GM12873 (cell line): ENCODE results near the gene STK38L.

Experiments used
- TF ChIP-seq, protein P1 (sequence below): IDR thresholded peaks from 2 replicates; pipeline ENCODE4 v1.5.1; 2012; ENCODE audit warnings: low read depth, mild to moderate bottlenecking, moderate library complexity, low read length, control low read depth; ENCODE audit not compliant: insufficient read depth; ENCODE audit errors: missing control alignments

The STK38L gene

GRCh38 chr12:27233814-27234213 lies 10.3 kb upstream of the STK38L start:
- TF ChIP-seq, protein P1, sequence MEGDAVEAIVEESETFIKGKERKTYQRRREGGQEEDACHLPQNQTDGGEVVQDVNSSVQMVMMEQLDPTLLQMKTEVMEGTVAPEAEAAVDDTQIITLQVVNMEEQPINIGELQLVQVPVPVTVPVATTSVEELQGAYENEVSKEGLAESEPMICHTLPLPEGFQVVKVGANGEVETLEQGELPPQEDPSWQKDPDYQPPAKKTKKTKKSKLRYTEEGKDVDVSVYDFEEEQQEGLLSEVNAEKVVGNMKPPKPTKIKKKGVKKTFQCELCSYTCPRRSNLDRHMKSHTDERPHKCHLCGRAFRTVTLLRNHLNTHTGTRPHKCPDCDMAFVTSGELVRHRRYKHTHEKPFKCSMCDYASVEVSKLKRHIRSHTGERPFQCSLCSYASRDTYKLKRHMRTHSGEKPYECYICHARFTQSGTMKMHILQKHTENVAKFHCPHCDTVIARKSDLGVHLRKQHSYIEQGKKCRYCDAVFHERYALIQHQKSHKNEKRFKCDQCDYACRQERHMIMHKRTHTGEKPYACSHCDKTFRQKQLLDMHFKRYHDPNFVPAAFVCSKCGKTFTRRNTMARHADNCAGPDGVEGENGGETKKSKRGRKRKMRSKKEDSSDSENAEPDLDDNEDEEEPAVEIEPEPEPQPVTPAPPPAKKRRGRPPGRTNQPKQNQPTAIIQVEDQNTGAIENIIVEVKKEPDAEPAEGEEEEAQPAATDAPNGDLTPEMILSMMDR = peak; percentile 13

DNA sequence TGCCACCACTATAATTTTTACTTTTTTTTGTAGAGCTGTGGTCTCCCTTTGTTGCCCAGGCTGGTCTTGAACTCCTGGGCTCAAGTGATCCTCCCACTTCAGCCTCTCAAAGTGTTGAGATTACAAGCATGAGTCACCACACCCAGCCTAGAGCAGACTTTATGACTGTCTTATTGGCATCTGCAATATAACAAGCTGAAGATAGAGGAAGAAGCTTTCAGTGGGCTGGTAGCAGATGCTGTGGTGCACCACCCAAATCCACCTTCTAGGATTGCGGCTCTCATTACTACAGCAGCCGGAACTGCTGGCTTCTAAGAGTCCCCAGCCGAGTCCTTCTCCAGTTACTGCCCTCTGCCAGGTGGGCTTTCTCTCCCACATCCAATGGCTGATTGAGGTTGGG lies 7.6 kb upstream of the STK38L start:
- TF ChIP-seq, protein P1 = no peak

DNA sequence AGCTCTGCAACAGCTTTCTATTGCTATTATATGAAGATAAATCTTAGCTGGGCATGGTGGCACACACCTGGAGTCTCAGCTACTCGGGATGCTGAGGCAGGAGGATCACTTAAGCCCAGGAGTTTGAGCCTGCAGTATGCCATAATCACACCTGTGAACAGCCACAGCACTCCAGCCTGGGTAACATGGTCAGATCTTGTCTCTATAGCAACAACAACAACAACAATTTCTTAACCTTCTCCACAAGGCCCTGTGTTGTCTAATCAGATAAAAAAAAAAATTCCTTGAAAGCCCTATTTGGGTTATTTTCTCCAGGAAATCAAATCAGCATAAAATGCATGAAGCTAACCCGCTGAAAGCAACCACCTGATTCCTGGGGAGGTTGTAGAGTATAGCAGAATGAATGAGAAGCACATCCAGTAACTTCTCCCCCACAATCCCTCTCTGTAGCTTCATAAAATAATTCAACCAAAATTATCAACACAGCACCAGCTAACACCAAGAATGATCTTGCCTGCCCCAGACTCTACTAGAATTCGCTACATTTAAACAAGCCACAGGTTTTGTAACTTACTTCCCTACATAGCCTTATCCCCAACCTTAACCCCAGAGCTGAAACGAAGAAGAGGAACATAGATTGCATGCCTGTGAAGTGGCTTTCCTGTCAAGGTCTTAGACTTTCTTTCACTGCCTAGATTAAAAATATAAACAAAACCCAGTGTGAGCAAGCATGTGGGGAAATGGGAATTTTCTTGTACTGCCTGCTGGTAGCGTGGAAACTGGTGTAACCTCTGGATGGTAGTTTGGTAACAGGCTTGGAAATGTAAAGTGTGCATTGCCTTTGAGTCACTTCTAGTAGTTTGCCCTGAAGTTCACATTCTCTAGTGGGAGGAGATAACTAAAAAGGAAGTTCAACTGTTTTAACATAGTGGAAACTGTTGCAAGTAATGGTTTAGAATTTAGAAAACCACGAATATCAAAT lies 6.0 kb upstream of the STK38L start:
- TF ChIP-seq, protein P1 = no peak

DNA sequence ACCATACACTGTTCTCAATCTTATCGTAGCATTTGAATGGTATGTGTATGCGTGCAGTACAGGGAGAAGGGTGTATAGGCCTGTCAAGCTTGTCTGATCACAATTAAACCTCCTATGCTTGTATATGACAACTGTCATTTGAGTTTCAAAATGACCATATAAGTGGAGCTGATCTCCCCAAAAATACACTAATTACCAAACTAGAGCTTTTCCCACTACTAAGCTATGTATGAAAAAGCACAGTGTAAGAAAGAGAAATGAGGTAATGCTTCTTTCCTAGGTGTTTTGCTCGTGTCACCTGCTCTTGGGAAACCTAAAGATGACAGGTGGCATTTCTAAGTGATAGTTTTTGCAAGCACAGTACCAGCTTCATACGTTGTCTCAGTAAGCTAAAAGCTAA lies 1.1 kb upstream of the STK38L start:
- TF ChIP-seq, protein P1 = no peak

GRCh38 chr12:27244689-27245488 lies 803 bp downstream of the STK38L start:
- TF ChIP-seq, protein P1 = no peak

DNA sequence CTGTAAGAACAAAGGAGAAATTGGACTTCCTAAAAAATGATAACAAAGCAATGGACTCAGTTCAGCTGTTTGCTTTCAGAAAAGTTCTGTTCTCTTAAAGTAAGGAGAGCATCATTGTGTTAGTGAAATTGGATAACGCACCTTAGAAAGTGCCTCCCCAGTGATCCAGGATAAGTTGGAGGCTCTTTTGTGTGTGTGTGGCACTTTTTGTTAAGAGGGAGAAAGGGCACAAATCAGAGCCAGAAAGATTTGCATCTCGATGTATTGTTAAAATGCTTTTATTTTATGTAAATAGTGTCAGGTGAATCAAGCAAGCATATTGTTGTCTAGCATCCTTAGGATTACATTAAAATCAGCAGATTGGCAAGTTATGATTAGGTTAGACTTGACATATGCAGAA lies 2.1 kb downstream of the STK38L start:
- TF ChIP-seq, protein P1 = no peak

DNA sequence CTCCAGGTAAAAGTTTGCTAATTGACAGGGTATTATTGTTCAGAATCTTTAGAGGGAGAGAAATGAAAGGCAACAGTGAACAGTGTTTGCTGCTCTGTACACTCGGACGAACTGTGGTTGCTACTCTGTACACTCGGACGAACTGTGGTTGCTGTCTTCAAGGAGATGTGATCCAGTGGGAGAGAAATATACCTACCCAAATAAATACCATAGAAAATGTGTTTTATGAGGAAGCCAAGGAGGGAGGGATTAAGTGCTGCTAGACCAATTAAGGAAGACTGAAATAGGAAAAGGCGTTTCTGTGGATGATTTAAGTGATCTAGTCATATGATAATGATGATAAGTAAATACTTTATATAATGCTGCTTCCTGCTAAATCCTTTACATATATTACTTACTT lies 2.7 kb downstream of the STK38L start:
- TF ChIP-seq, protein P1 = no peak
